ENCODE data around the gene ADAM29. TPM values are rescaled to one million over a fixed set of nuclear protein-coding genes. Genes with fewer than 3 reads are reported as not detected.

ADAM29 gene
- total RNA-seq, 2 donors from 2014 or later, result not detected

- no peak overlapping the region for H3K27ac ChIP-seq
- H3K27me3 ChIP-seq, result no peaks in the 10 kb centered on the region
- H3K4me3 ChIP-seq, result no peak overlapping the region
These were observed 11.2 kb downstream of the ADAM29 start for GRCh38 chr4:174929346-174929745.

GRCh38 chr4:174930895-174931294, 12.7 kb downstream of the ADAM29 start:
- no peak overlapping the region for H3K4me3 ChIP-seq
- H3K27ac ChIP-seq, result no peak overlapping the region
- no peaks in the 10 kb centered on the region for H3K27me3 ChIP-seq
- no peaks in the 10 kb centered on the region for H3K36me3 ChIP-seq
- DNase-seq (ENCODE audit: low spot score), result no peak
- H3K9me3 ChIP-seq, result no peaks in the 10 kb centered on the region
- no peak for TF ChIP-seq CTCF (IDR thresholded peaks at IDR 0.05)
- no peaks in the 10 kb centered on the region for H3K4me1 ChIP-seq

More at GRCh38 chr4:174929346-174929745, 11.2 kb downstream of the ADAM29 start:
- DNase-seq (ENCODE audit: low spot score), result no peak
- no peak for TF ChIP-seq CTCF (IDR thresholded peaks at IDR 0.05)
- Histone ChIP-seq H3K36me3 (no peaks in the 10 kb centered on the region), H3K4me1 (no peaks in the 10 kb centered on the region), H3K9me3 (no peaks in the 10 kb centered on the region)

DNA sequence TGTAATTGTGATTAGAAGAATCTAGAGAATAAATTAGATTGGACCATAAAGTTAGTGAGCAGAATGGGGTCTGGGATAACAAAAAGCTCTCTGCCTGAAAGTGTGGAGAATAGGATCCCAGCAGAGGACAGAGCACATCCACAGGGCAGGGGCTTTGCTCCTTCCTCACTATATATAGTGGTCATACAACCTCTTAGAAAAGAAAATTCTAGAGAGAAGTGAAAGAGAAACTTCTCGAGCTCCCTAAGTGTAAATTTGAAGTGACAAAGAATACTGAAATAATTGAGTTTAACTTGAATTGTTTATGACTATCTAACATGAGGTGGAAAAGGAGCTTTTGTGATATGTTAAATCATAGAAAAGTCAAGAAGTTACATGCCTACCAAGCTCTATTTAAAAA, 14.9 kb downstream of the ADAM29 start:
- no peak for DNase-seq (ENCODE audit: low spot score)
- H3K4me3 ChIP-seq, result no peak overlapping the region

GRCh38 chr4:174934360-174934759, 16.2 kb downstream of the ADAM29 start:
- DNase-seq (ENCODE audit: low spot score), result no peak
- TF ChIP-seq CTCF (IDR thresholded peaks at IDR 0.05), result no peak
- H3K27me3 ChIP-seq, result no peaks in the 10 kb centered on the region

More for the DNA sequence above, 14.9 kb downstream of the ADAM29 start:
- Histone ChIP-seq H3K4me1 (no peaks in the 10 kb centered on the region), H3K27me3 (no peaks in the 10 kb centered on the region), H3K36me3 (no peaks in the 10 kb centered on the region), H3K9me3 (no peaks in the 10 kb centered on the region), H3K27ac (no peak overlapping the region)
- TF ChIP-seq CTCF (IDR thresholded peaks at IDR 0.05), result no peak

GRCh38 chr4:174935607-174936006, 17.4 kb downstream of the ADAM29 start:
- no peak for TF ChIP-seq CTCF (IDR thresholded peaks at IDR 0.05)

More at GRCh38 chr4:174934360-174934759, 16.2 kb downstream of the ADAM29 start:
- Histone ChIP-seq H3K9me3 (no peaks in the 10 kb centered on the region), H3K4me1 (no peaks in the 10 kb centered on the region), H3K4me3 (no peak overlapping the region), H3K27ac (no peak overlapping the region), H3K36me3 (no peaks in the 10 kb centered on the region)

GRCh38 chr4:174940002-174940401, 21.8 kb downstream of the ADAM29 start:
- H3K27me3 ChIP-seq, result no peaks in the 10 kb centered on the region
- no peak overlapping the region for H3K4me3 ChIP-seq
- DNase-seq (ENCODE audit: low spot score), result no peak

More at GRCh38 chr4:174935607-174936006, 17.4 kb downstream of the ADAM29 start:
- Histone ChIP-seq H3K27ac (no peak overlapping the region), H3K36me3 (no peaks in the 10 kb centered on the region), H3K4me1 (no peaks in the 10 kb centered on the region), H3K27me3 (no peaks in the 10 kb centered on the region), H3K4me3 (no peak overlapping the region), H3K9me3 (no peaks in the 10 kb centered on the region)
- DNase-seq (ENCODE audit: low spot score), result no peak

More at GRCh38 chr4:174940002-174940401, 21.8 kb downstream of the ADAM29 start:
- no peaks in the 10 kb centered on the region for H3K4me1 ChIP-seq
- no peaks in the 10 kb centered on the region for H3K36me3 ChIP-seq
- no peak for TF ChIP-seq CTCF (IDR thresholded peaks at IDR 0.05)
- H3K9me3 ChIP-seq, result no peaks in the 10 kb centered on the region
- no peak overlapping the region for H3K27ac ChIP-seq
